OCI-LY1 (cell line): ENCODE measurements around the gene DELE1.

Experiments used
- CTCF ChIP-seq: fragments of 200-600 bp; sonication (generic), shearing (Covaris generic); IDR thresholded peaks from 2 replicates; pipeline ENCODE4 v1.5.1; 2017; ENCODE audit warnings: mild to moderate bottlenecking, antibody characterized with exemption, low read length, moderate library complexity, mixed read lengths
- EZH2 ChIP-seq: fragments of 200-600 bp; sonication (generic), shearing (Covaris generic); IDR thresholded peaks from 2 replicates; pipeline ENCODE4 v1.8.0; 2017; ENCODE audit warnings: borderline replicate concordance, mixed run types, mild to moderate bottlenecking, antibody characterized with exemption, low read length, moderate library complexity, mixed read lengths

GRCh38 chr5:141904551-141904950 is 19.1 kb upstream of the DELE1 start:
- no peak for TF ChIP-seq CTCF
- no peak for TF ChIP-seq EZH2
